NB4 (cell line): ENCODE results near the gene TRMU.

ENCODE experiments used
- DNase-seq: peaks from one replicate; pipeline ENCODE4 v3.0.0; 2010; ENCODE audit warnings: low read depth
- H3K4me3 ChIP-seq: one replicate; pipeline ENCODE4 v1.5.1; 2011; ENCODE audit warnings: mild to moderate bottlenecking, low read depth, low read length, moderate library complexity
- MYC ChIP-seq: IDR thresholded peaks from 2 replicates; pipeline ENCODE4 v1.6.1; 2011; ENCODE audit warnings: low read depth, low read length
- POLR2A ChIP-seq: IDR thresholded peaks from 2 replicates; pipeline ENCODE4 v1.6.1; 2011; ENCODE audit warnings: mild to moderate bottlenecking; ENCODE audit not compliant: insufficient read length; ENCODE audit errors: extremely low read depth
- TF ChIP-seq, protein P1 (sequence below): IDR thresholded peaks from one replicate; pipeline ENCODE4 v1.5.1; 2012; ENCODE audit warnings: low read depth, low read length
- TF ChIP-seq, protein P2 (sequence below): IDR thresholded peaks from 2 replicates; pipeline ENCODE4 v1.6.1; 2011; ENCODE audit warnings: low read depth, low read length

The TRMU gene

DNA sequence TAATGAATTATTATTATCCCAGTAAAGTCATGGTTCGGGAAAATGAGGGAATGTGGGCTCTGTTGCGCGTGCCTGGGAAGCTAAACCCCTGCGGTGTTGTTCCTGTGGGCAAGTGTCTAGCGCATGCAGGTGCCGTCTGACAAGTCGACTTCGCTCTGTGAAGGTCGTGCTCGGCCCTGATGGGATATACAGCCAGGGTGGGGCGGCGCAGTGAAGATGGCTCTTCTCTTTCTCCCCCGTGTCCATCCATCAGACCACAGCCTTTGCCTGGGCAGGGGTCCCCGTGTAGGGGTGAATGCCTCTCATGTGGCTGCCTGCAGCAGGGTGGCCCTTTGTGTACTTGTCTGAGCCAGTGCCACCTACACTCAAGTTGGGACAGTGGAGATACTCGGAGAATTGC, 12.8 kb upstream of the TRMU start:
- no peak overlapping the region for H3K4me3 ChIP-seq
- no peak for DNase-seq
- TF ChIP-seq, protein P1, sequence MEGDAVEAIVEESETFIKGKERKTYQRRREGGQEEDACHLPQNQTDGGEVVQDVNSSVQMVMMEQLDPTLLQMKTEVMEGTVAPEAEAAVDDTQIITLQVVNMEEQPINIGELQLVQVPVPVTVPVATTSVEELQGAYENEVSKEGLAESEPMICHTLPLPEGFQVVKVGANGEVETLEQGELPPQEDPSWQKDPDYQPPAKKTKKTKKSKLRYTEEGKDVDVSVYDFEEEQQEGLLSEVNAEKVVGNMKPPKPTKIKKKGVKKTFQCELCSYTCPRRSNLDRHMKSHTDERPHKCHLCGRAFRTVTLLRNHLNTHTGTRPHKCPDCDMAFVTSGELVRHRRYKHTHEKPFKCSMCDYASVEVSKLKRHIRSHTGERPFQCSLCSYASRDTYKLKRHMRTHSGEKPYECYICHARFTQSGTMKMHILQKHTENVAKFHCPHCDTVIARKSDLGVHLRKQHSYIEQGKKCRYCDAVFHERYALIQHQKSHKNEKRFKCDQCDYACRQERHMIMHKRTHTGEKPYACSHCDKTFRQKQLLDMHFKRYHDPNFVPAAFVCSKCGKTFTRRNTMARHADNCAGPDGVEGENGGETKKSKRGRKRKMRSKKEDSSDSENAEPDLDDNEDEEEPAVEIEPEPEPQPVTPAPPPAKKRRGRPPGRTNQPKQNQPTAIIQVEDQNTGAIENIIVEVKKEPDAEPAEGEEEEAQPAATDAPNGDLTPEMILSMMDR, result no peak
- no peak for TF ChIP-seq MYC
- TF ChIP-seq, protein P2, sequence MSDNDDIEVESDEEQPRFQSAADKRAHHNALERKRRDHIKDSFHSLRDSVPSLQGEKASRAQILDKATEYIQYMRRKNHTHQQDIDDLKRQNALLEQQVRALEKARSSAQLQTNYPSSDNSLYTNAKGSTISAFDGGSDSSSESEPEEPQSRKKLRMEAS, result no peak
- TF ChIP-seq POLR2A, result no peak

DNA sequence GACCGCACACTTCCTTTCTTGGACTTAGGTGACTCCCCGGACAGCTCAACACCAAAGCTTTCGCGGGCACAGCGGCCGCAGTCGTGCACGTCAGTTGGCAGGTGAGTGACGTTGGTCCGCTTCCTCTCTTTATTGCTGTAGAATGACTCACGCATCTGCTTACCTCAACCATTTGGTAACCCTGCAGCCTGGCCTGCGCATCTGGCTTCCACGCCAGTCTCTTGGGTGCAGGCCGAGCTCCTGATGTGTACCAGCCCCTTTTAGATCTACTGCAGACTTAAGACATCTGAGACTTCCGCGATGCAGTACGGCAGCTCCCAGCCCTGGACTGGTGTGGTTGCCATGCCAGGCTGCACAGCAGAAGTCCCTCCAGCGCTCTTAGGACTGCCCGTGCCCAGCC, 12.4 kb upstream of the TRMU start:
- DNase-seq, result no peak
- no peak overlapping the region for H3K4me3 ChIP-seq
- TF ChIP-seq, protein P2, result no peak
- no peak for TF ChIP-seq POLR2A
- TF ChIP-seq, protein P1, result no peak
- TF ChIP-seq MYC, result no peak

DNA sequence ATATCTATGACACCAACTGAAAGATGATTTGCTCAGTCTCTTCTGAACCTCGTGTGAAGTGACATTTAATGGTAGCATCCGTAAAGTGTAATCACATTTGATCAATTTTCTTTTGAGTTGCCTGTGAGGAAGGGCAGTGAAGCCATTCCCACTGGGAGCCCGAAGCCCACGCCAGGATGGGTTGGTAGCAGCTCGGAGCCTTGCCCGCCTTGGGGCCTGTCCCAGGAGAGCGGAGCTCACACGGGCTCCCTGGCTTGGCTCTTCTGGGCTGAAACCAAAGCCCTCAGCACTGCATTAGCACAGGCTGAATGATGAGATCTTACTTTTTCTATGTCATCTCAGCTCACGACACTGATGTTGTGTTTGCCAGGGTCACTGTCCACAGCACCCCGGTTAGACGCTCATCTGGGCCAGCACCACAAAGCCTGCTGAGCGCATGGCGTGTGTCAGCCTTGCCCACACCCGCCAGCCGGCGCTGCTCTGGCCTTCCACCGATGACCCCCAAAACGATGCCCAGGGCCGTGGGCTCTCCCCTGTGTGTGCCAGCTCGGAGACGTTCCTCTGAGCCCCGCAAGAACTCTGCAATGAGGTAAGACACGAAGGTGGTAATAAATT, 9.3 kb upstream of the TRMU start:
- no peak for DNase-seq
- H3K4me3 ChIP-seq, result no peak overlapping the region
- TF ChIP-seq MYC, result no peak
- no peak for TF ChIP-seq POLR2A
- TF ChIP-seq, protein P2, result no peak
- TF ChIP-seq, protein P1, result no peak

DNA sequence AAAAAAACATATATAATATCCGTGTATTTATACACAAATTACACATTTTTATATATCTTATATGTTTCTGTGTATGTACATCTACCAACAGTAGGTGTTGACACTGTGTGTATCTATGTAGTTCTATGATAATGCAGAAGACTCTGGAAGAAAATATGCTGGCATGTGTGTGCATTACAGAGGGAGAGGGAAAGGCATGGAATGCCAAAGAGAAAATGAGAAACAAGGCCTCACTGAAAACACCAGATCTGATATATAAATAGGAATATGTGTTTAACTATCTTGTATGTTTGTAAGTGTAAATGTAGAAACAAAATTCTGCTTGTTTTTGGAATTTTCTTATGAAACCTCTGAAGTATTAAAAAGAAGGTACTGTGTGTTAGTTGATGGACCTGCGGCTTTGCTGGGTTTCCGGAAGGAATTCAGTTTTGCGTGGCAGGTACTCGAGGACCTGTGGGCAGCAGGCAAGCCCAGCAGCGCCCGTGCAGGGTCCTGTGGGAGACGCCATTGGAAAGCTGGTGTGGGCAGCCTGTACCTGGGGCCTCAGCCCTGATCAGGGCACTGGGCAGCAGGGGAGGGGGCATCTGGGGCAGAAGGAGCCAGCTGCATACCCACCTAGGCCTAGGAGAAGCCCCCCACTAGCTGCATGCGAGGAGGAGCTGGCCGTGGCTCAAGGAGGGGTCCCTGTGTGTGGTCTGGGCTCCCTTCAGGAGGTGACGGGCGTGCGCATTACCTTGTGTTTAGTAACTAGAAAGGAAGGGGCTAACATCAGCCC, 7.6 kb upstream of the TRMU start:
- no peak overlapping the region for H3K4me3 ChIP-seq
- DNase-seq, result no peak
- TF ChIP-seq, protein P2, result no peak
- TF ChIP-seq MYC, result no peak
- TF ChIP-seq, protein P1, result no peak
- no peak for TF ChIP-seq POLR2A

DNA sequence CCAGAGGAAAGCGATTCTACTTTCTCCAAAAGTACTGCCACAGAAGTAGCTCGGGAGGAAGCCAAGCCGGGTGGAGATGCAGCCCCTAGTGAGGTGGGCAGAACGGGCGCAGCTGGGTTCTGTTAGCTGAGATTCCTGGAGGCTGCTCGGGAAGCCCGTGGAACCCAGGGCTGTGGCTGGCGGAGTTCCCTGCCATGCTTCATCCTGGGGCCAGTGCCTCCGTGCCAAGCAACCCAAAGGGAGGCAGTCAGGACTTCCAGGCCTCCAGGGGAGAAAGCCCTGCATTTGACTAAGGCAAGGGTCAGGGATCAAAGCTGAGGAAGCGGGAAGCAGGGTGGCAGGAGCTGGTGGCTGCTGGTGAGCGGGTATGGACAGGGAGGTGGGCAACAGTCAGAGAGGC, 6.7 kb upstream of the TRMU start:
- H3K4me3 ChIP-seq, result no peak overlapping the region
- TF ChIP-seq POLR2A, result no peak
- TF ChIP-seq MYC, result no peak
- TF ChIP-seq, protein P1, result no peak
- TF ChIP-seq, protein P2, result no peak
- DNase-seq, result no peak
